ENCODE data around the gene GJB4.
"Not testable (repeated sequence)": the region's sequence is repeated elsewhere in the genome, so short reads cannot be mapped to it uniquely, and the experiment has no call there.

GJB4 gene

GRCh38 chr1:34803770-34804169 is 44.2 kb downstream of the GJB4 start:
- TF ChIP-seq CTCF (IDR thresholded peaks at IDR 0.05; ENCODE audit: low read depth, low read length, missing control alignments): no peak
- no peak for DNase-seq (ENCODE audit: low read depth)
- H3K4me3 ChIP-seq (ENCODE audit: low read depth, low read length): no peak overlapping the region
- in situ Hi-C loops (cut with HindIII; ENCODE audit: low sequenced_read_pairs): no loop called here

GRCh38 chr1:34806396-34806795 is 46.9 kb downstream of the GJB4 start:
- DNase-seq (ENCODE audit: low read depth): no peak
- in situ Hi-C loops (cut with HindIII; ENCODE audit: low sequenced_read_pairs): no loop called here
- TF ChIP-seq CTCF (IDR thresholded peaks at IDR 0.05; ENCODE audit: low read depth, low read length, missing control alignments): no peak
- H3K4me3 ChIP-seq (ENCODE audit: low read depth, low read length): no peak overlapping the region

- in situ Hi-C loops (cut with HindIII; ENCODE audit: low sequenced_read_pairs): no loop called here
- H3K4me3 ChIP-seq (ENCODE audit: low read depth, low read length): no peak overlapping the region
- DNase-seq (ENCODE audit: low read depth): no peak
- TF ChIP-seq CTCF (IDR thresholded peaks at IDR 0.05; ENCODE audit: low read depth, low read length, missing control alignments): no peak
Observed at GRCh38 chr1:34808051-34808810, 48.7 kb downstream of the GJB4 start.

- in situ Hi-C loops (cut with HindIII; ENCODE audit: low sequenced_read_pairs); H3K4me3 ChIP-seq (ENCODE audit: low read depth, low read length); DNase-seq (ENCODE audit: low read depth): not testable (repeated sequence)
Observed at GRCh38 chr1:34810781-34811180, 51.2 kb downstream of the GJB4 start.

All from astrocyte of the cerebellum (primary cell).